ENCODE measurements around the gene C2orf76. TPM values are rescaled to one million over a fixed set of nuclear protein-coding genes. Genes with fewer than 3 reads are reported as not detected.

Gene C2orf76
- total and polyA plus RNA-seq, 2 donors (not counting 1 experiment from before 2014, with no cell fraction given): 6.9 to 13.6 TPM

DNA sequence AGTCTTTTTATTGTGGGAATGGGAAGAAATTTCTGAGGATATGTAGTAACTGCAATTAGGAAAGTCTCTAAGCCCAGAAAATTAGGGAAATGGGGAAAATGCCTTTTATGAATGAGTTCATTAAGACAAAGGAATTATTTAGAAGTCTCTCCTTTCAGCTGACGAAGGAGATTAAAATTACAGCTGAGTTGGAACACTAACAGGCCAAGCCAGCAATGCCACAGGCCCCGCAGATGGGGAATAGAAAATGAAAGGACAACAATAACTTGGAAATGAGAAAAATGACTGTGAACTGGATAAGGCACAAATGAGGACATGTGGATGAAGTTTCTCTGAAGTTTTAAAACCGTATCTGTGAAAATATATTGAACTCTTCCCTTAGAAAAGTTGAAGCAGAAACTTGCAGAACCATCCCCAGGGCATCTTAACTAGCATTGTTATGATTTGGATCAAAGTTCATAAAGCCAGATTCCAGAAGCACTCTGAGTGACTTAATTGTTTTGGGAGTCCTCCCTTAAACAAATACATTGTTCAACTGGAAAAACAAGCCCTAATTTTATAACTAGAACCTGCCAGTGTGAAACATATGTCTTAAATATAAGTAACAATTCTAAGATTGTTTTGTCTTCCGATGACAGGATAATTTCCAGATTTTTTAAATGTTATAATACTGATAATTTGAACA is 51.3 kb downstream of the C2orf76 start:
- no peak overlapping the region for H3K27ac ChIP-seq (ENCODE audit: low read length in 2 of 2)
- H3K9me3 Mint-ChIP-seq (ENCODE audit: insufficient read depth): no peaks in the 10 kb centered on the region
- CTCF ChIA-PET: no interaction called here
- no peak for TF ChIP-seq EZH2 (IDR thresholded peaks at IDR 0.05; ENCODE audit: borderline replicate concordance, insufficient read depth, low read depth, low read length, poor library complexity, severe bottlenecking)
- TF ChIP-seq, protein P1, sequence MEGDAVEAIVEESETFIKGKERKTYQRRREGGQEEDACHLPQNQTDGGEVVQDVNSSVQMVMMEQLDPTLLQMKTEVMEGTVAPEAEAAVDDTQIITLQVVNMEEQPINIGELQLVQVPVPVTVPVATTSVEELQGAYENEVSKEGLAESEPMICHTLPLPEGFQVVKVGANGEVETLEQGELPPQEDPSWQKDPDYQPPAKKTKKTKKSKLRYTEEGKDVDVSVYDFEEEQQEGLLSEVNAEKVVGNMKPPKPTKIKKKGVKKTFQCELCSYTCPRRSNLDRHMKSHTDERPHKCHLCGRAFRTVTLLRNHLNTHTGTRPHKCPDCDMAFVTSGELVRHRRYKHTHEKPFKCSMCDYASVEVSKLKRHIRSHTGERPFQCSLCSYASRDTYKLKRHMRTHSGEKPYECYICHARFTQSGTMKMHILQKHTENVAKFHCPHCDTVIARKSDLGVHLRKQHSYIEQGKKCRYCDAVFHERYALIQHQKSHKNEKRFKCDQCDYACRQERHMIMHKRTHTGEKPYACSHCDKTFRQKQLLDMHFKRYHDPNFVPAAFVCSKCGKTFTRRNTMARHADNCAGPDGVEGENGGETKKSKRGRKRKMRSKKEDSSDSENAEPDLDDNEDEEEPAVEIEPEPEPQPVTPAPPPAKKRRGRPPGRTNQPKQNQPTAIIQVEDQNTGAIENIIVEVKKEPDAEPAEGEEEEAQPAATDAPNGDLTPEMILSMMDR (IDR thresholded peaks at IDR 0.05): no peak
- H3K79me2 ChIP-seq (ENCODE audit: control insufficient read depth, insufficient read depth, low read length): no peaks in the 10 kb centered on the region
- intact Hi-C loops (cut with micrococcal nuclease): no loop called here
- H3K27me3 ChIP-seq (replicated peaks in 1 of 4; ENCODE audit: control extremely low read depth in 1 of 4, control insufficient read depth in 3 of 4, insufficient read depth in 4 of 4, low read length in 3 of 4): no peaks in the 10 kb centered on the region
- H3K9me3 ChIP-seq (ENCODE audit: control extremely low read depth in 1 of 3, control insufficient read depth in 2 of 3, insufficient read depth in 1 of 3, low read length in 2 of 3): no peaks in the 10 kb centered on the region
- H3K9ac ChIP-seq (ENCODE audit: low read length): no peak overlapping the region
- H3K4me3 Mint-ChIP-seq: no peak overlapping the region
- no peak for DNase-seq
- no peaks in the 10 kb centered on the region for H3K36me3 ChIP-seq (replicated peaks in 1 of 2; ENCODE audit: control extremely low read depth in 1 of 2, control insufficient read depth in 1 of 2, extremely low read depth in 1 of 2, insufficient read depth in 2 of 2, low read length in 1 of 2)
- no peak overlapping the region for H2AFZ ChIP-seq (ENCODE audit: insufficient read depth, low read depth, low read length, poor library complexity, severe bottlenecking)
- no CpG with 5 or more reads among the region's 4 CpGs for WGBS (ENCODE audit: insufficient coverage)
- no peak for ATAC-seq (ENCODE audit: low read depth)
- H3K4me1 ChIP-seq (ENCODE audit: control insufficient read depth in 2 of 2, insufficient read depth in 2 of 2, low read length in 2 of 2): peaks cover 3% of the 10 kb centered on the region in 2 donors
- H3K4me3 ChIP-seq (ENCODE audit: control extremely low read depth in 1 of 5, extremely low read depth in 1 of 5, insufficient read depth in 1 of 5, low read depth in 2 of 5, low read length in 4 of 5): no peak overlapping the region
- H3K27ac Mint-ChIP-seq: no peak overlapping the region
- POLR2A ChIA-PET: no interaction called here
- peaks cover 22% of the 10 kb centered on the region for H3K4me1 Mint-ChIP-seq
- H3K4me2 ChIP-seq (replicated peaks; ENCODE audit: low read depth, low read length, poor library complexity, severe bottlenecking): no peak overlapping the region
- no peaks in the 10 kb centered on the region for H4K20me1 ChIP-seq (ENCODE audit: control insufficient read depth, insufficient read depth, low read length, poor library complexity, severe bottlenecking)
- no peaks in the 10 kb centered on the region for H3K27me3 Mint-ChIP-seq

DNA sequence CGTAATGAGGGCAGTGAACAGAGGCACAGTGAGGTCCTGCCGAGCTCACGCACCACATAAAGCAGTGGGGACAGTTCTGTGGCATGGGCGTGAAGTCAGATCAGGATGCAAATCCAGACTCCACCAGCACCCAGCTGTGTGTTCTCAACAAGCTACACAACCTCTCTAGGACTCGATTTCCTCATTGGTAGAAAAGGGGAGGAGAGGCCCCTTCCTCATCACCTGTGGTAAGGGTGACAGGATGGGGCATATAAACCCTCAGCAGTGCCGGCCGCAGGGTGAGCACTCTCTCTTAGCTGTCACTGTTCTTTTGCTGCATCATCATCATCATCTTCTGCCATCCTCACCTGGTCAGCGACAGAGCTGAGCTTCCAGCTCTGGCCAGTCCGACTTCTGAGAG is 54.8 kb downstream of the C2orf76 start:
- ChIA-PET CTCF (interaction anchor here (2.8 kb wide), 1 partner anchor 429 kb away, joined by 6 read pairs; no protein-coding TSS in a partner anchor), POLR2A (no interaction called here)
- no peak overlapping the region for H3K4me3 ChIP-seq (ENCODE audit: control extremely low read depth in 1 of 5, extremely low read depth in 1 of 5, insufficient read depth in 1 of 5, low read depth in 2 of 5, low read length in 4 of 5)
- no peak overlapping the region for H3K27ac ChIP-seq (ENCODE audit: low read length in 2 of 2)
- H3K9ac ChIP-seq (ENCODE audit: low read length): no peak overlapping the region
- Mint-ChIP-seq H3K4me1 (peaks cover 22% of the 10 kb centered on the region), H3K4me3 (no peak overlapping the region), H3K27ac (no peak overlapping the region), H3K27me3 (no peaks in the 10 kb centered on the region), H3K9me3 (ENCODE audit: insufficient read depth) (no peaks in the 10 kb centered on the region)
- no peaks in the 10 kb centered on the region for H3K9me3 ChIP-seq (ENCODE audit: control extremely low read depth in 1 of 3, control insufficient read depth in 2 of 3, insufficient read depth in 1 of 3, low read length in 2 of 3)
- WGBS (ENCODE audit: insufficient coverage): 89% methylated on average over 6 of the region's 9 CpGs
- no peaks in the 10 kb centered on the region for H3K36me3 ChIP-seq (replicated peaks in 1 of 2; ENCODE audit: control extremely low read depth in 1 of 2, control insufficient read depth in 1 of 2, extremely low read depth in 1 of 2, insufficient read depth in 2 of 2, low read length in 1 of 2)
- H3K79me2 ChIP-seq (ENCODE audit: control insufficient read depth, insufficient read depth, low read length): no peaks in the 10 kb centered on the region
- no peak overlapping the region for H3K4me2 ChIP-seq (replicated peaks; ENCODE audit: low read depth, low read length, poor library complexity, severe bottlenecking)
- DNase-seq (no peak), ATAC-seq (ENCODE audit: low read depth) (no peak)
- intact Hi-C loops (cut with micrococcal nuclease): loop anchor here (5.0 kb wide), 1 partner anchor 1090 kb away; no protein-coding TSS in a partner anchor
- H3K27me3 ChIP-seq (replicated peaks in 1 of 4; ENCODE audit: control extremely low read depth in 1 of 4, control insufficient read depth in 3 of 4, insufficient read depth in 4 of 4, low read length in 3 of 4): no peaks in the 10 kb centered on the region
- no peaks in the 10 kb centered on the region for H4K20me1 ChIP-seq (ENCODE audit: control insufficient read depth, insufficient read depth, low read length, poor library complexity, severe bottlenecking)
- peaks cover 3% of the 10 kb centered on the region in 2 donors for H3K4me1 ChIP-seq (ENCODE audit: control insufficient read depth in 2 of 2, insufficient read depth in 2 of 2, low read length in 2 of 2)
- no peak overlapping the region for H2AFZ ChIP-seq (ENCODE audit: insufficient read depth, low read depth, low read length, poor library complexity, severe bottlenecking)
- TF ChIP-seq EZH2 (IDR thresholded peaks at IDR 0.05; ENCODE audit: borderline replicate concordance, insufficient read depth, low read depth, low read length, poor library complexity, severe bottlenecking): no peak
